ENCODE data around the gene GPX2. TPM values are rescaled to one million over a fixed set of nuclear protein-coding genes. Genes with fewer than 3 reads are reported as not detected.

GPX2 gene
- total RNA-seq, 2 experiments from 2014 or later, result not detected

DNA sequence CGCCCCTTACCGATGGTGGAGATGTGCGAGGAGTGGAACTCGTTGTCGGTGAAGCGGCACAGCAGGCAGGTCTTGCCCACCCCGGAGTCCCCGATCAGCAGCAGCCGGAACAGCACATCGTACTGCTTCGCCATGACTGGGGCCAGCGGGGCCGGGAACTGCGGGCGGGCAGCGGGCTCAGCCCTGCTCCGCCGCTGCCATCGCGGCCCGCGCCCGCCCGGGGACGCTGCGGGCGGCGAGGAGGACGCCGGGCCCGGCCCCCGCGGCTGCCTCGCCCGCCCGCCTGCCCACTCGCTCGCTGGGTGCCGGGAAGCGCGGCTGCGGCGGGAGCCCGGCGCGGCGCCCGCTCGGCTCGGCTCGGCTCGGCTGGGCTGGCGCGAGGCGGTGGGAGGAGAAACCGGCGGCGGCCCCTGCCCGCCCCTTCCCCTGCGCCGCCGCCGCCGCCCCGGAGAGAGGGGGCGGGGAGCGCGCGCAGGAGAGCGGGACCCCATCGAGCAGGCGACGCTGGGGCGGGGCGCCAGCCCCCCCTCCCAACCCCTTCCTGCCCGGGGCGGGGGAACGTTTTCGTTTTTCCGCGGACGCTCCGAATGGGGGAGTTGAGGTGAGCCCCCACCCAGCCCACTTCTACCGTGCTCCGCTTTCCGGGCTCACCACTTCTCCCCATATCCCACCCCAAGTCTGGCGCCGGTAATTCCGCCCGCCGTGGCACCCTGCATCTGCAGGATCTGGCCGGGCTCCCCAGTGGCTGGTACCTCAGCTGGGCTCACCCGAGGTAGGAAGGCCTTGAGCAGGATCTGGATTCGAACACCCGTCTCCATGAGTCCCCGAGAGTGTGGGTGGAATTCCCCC is 29.6 kb upstream of the GPX2 start, which contains the start of gene RAB15:
Gene RAB15, minus strand, starts transcription at position 394 of the 849 bp plus-strand sequence. Its CDS starts 260 bp downstream, at position 134.
- Histone ChIP-seq H3K9me2 (ENCODE audit: insufficient read depth, low read length) (no peaks in the 10 kb centered on the region), H4K20me1 (ENCODE audit: insufficient read depth, low read length) (no peaks in the 10 kb centered on the region; the same call in 1 of the 2 replicates), H3K4me1 (ENCODE audit: insufficient read depth, low read length, poor library complexity, severe bottlenecking) (peaks cover 11% of the 10 kb centered on the region), H3K4me3 (ENCODE audit: low read depth, low read length, poor library complexity, severe bottlenecking) (peak within 1 kb of the TSS; percentile 59), H3K36me3 (ENCODE audit: insufficient read depth, low read length) (no peaks in the 10 kb centered on the region), H3K4me2 (ENCODE audit: low read length) (peak within 1 kb of the TSS; percentile 67), H3K27ac (ENCODE audit: low read depth, low read length, poor library complexity, severe bottlenecking) (no peak within 1 kb of the TSS), H2AFZ (ENCODE audit: low read length) (no peak within 1 kb of the TSS; the same call in 1 of the 2 replicates), H3K9me3 (ENCODE audit: low read length) (no peaks in the 10 kb centered on the region), H3K79me2 (ENCODE audit: insufficient read depth, low read depth, low read length) (no peaks in the 10 kb centered on the region)
- intact Hi-C loops (cut with micrococcal nuclease; ENCODE audit: unreplicated experiment), result no loop called here
- ChIA-PET POLR2A (interaction anchor here (1.0 kb wide), 1 partner anchor 9 kb away, joined by 4 read pairs; no protein-coding TSS in a partner anchor), CTCF (ENCODE audit: unreplicated experiment) (no interaction called here)
- no TSS peak for BruUV-seq (replicated peaks)
- peak; percentile 14 for DNase-seq (ENCODE audit: low spot score)
- TF ChIP-seq, protein P1, sequence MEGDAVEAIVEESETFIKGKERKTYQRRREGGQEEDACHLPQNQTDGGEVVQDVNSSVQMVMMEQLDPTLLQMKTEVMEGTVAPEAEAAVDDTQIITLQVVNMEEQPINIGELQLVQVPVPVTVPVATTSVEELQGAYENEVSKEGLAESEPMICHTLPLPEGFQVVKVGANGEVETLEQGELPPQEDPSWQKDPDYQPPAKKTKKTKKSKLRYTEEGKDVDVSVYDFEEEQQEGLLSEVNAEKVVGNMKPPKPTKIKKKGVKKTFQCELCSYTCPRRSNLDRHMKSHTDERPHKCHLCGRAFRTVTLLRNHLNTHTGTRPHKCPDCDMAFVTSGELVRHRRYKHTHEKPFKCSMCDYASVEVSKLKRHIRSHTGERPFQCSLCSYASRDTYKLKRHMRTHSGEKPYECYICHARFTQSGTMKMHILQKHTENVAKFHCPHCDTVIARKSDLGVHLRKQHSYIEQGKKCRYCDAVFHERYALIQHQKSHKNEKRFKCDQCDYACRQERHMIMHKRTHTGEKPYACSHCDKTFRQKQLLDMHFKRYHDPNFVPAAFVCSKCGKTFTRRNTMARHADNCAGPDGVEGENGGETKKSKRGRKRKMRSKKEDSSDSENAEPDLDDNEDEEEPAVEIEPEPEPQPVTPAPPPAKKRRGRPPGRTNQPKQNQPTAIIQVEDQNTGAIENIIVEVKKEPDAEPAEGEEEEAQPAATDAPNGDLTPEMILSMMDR (conservative IDR thresholded peaks at IDR 0.05; ENCODE audit: low read length), result no peak
- no peak for TF ChIP-seq EZH2phosphoT487 (IDR thresholded peaks at IDR 0.05; ENCODE audit: borderline replicate concordance, low read depth, low read length)

DNA sequence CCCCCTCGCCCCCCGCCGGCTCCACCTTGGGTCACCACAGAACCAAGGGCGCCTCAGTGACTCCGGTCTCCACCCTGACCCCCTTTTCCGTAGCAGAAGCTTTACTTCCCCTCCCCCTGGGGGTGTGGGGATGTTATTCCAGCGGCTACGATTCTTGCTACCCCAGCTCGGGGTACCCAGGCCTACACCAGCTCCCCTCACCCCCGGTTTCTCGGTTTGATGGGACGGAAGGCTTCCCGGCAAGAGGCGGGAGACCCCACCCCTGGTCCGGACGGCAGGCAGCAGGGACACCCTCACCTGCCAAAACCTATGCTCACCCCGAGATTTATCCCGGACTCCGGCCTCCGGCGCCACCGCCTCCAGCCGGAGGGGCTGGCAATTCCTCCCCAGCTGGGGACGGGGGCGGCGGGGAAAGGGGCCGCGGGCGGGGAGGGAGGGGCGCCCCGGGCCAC is 29.0 kb upstream of the GPX2 start:
- Histone ChIP-seq H3K4me3 (ENCODE audit: low read depth, low read length, poor library complexity, severe bottlenecking) (peak overlapping the region; percentile 59), H3K4me1 (ENCODE audit: insufficient read depth, low read length, poor library complexity, severe bottlenecking) (peaks cover 11% of the 10 kb centered on the region), H3K79me2 (ENCODE audit: insufficient read depth, low read depth, low read length) (no peaks in the 10 kb centered on the region), H3K4me2 (ENCODE audit: low read length) (peak overlapping the region; percentile 67), H3K36me3 (ENCODE audit: insufficient read depth, low read length) (no peaks in the 10 kb centered on the region), H4K20me1 (ENCODE audit: insufficient read depth, low read length) (no peaks in the 10 kb centered on the region; the same call in 1 of the 2 replicates), H2AFZ (ENCODE audit: low read length) (no peak overlapping the region), H3K9me3 (ENCODE audit: low read length) (no peaks in the 10 kb centered on the region), H3K27ac (ENCODE audit: low read depth, low read length, poor library complexity, severe bottlenecking) (no peak overlapping the region), H3K9me2 (ENCODE audit: insufficient read depth, low read length) (no peaks in the 10 kb centered on the region)
- TF ChIP-seq EZH2phosphoT487 (IDR thresholded peaks at IDR 0.05; ENCODE audit: borderline replicate concordance, low read depth, low read length), result no peak
- TF ChIP-seq, protein P1 (conservative IDR thresholded peaks at IDR 0.05; ENCODE audit: low read length), result no peak
- BruUV-seq (replicated peaks), result no TSS peak
- ChIA-PET CTCF (ENCODE audit: unreplicated experiment) (no interaction called here), POLR2A (interaction anchor here (1.0 kb wide), 1 partner anchor 9 kb away, joined by 4 read pairs; no protein-coding TSS in a partner anchor)
- intact Hi-C loops (cut with micrococcal nuclease; ENCODE audit: unreplicated experiment), result no loop called here
- DNase-seq (ENCODE audit: low spot score), result no peak
